Tibial nerve (tissue), 4 donors: ENCODE data around the gene UBA52. TPM values are rescaled to one million over a fixed set of nuclear protein-coding genes. Genes with fewer than 3 reads are reported as not detected.

Experiments
- DNase-seq, 2 donors: peaks; one replicate each; pipeline ENCODE4 v3.0.0-alpha.2; 2019; ENCODE audit warnings: low spot score in 2 of 2
- H3K27ac ChIP-seq, 4 donors: fragments of 200-600 bp; sonication (generic) in 3 of 4; one replicate each; pipeline ENCODE4 v1.5.1; 2017 to 2019; ENCODE audit warnings: mild to moderate bottlenecking in 1 of 4
- H3K27me3 ChIP-seq, 2 donors: fragments of 200-600 bp; sonication (generic) in 1 of 2; one replicate each; pipeline versions ENCODE4 v1.5.1 to v1.6.0; 2017 to 2019
- H3K36me3 ChIP-seq, 3 donors: fragments of 200-600 bp; sonication (generic); one replicate each; pipeline ENCODE4 v1.5.1; 2018 to 2019
- H3K4me1 ChIP-seq, 4 donors: fragments of 200-600 bp; sonication (generic) in 3 of 4; one replicate each; pipeline ENCODE4 v1.5.1; 2017 to 2019
- H3K4me3 ChIP-seq, 4 donors: fragments of 200-600 bp; sonication (generic) in 3 of 4; one replicate each; pipeline ENCODE4 v1.5.1; 2017 to 2019; ENCODE audit warnings: mild to moderate bottlenecking in 1 of 4, moderate library complexity in 1 of 4
- H3K9me3 ChIP-seq, 4 donors: fragments of 200-600 bp; sonication (generic) in 3 of 4; one replicate each; pipeline ENCODE4 v1.5.1; 2017 to 2019
- CTCF ChIP-seq, 5 experiments: fragments of 200-600 bp in 3 of 5; fragments of 450-650 bp in 2 of 5; sonication (generic) in 3 of 5; IDR thresholded peaks; one replicate each; pipeline ENCODE4 v1.5.1; 2016 to 2019; ENCODE audit warnings: antibody characterized with exemption in 5 of 5, mild to moderate bottlenecking in 3 of 5, moderate library complexity in 2 of 5
- EP300 ChIP-seq, 2 donors: sonication (generic); formaldehyde crosslinking; IDR thresholded peaks; one replicate each; pipeline ENCODE4 v1.6.1; 2017; ENCODE audit warnings: antibody characterized with exemption in 2 of 2, mild to moderate bottlenecking in 1 of 2
- POLR2A ChIP-seq, 2 donors: fragments of 450-650 bp; IDR thresholded peaks; one replicate each; pipeline ENCODE4 v1.6.1; 2017; ENCODE audit warnings: antibody characterized with exemption in 2 of 2, mild to moderate bottlenecking in 2 of 2, moderate library complexity in 2 of 2
- WGBS, 2 donors: methylation state at CpG; one replicate each; pipeline ENCODE4 v1.1.5; 2018; 5-methylcytosine and 5-hydroxymethylcytosine counted together
- total RNA-seq, 4 donors: library from RNA; depleted of rRNA; stranded (reverse); fragments of >200 nt; gene quantifications; one replicate each; pipeline ENCODE4 v1.1.0, GENCODE V29; 2016

UBA52 gene
- total RNA-seq, 4 donors from 2014 or later = 504 to 826 (median 521) TPM

GRCh38 chr19:18529782-18530181 is 41.9 kb upstream of the UBA52 start:
- Histone ChIP-seq H3K9me3 (no peaks in the 10 kb centered on the region), H3K27me3 (no peaks in the 10 kb centered on the region), H3K4me3 (no peak overlapping the region), H3K27ac (no peak overlapping the region), H3K36me3 (peaks cover 0 to 46% (median 6%) of the 10 kb centered on the region in 3 donors), H3K4me1 (no peaks in the 10 kb centered on the region)
- TF ChIP-seq POLR2A (IDR thresholded peaks at IDR 0.05) = no peak
- no peak for TF ChIP-seq CTCF (IDR thresholded peaks at IDR 0.05)
- TF ChIP-seq EP300 (IDR thresholded peaks at IDR 0.05) = no peak
- DNase-seq = no peak
- WGBS, 2 donors = 70 to 83% methylated on average over 7 of the region's 7 CpGs

DNA sequence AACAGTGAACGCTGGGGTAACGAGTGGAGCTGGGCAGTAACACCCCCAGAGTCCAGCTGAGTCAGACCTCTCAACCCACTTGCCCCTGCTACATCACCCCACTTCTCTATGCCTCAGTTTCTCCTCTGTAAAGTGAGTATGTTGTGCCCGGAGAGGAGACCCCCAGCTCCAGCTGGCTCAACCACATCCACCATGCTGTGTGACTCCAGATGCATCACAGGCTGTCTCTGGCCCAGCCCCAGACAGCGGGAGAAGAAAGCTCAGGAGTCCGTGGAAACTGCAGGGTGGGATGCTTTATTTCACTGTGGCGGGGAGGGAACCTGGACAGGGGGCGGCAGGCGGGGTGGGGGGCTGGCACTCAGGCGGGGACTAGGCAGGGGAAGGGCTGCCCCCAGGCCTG is 40.2 kb upstream of the UBA52 start:
- no peaks in the 10 kb centered on the region for H3K27me3 ChIP-seq
- DNase-seq = no peak
- H3K9me3 ChIP-seq = no peaks in the 10 kb centered on the region
- peaks cover under 1 to 63% (median 6%) of the 10 kb centered on the region in 3 donors for H3K36me3 ChIP-seq
- WGBS, 2 donors = 86 to 91% methylated on average over 9 of the region's 9 CpGs
- no peak overlapping the region for H3K4me3 ChIP-seq
- H3K27ac ChIP-seq = no peak overlapping the region
- H3K4me1 ChIP-seq = no peaks in the 10 kb centered on the region
- TF ChIP-seq EP300 (IDR thresholded peaks at IDR 0.05) = no peak
- no peak for TF ChIP-seq POLR2A (IDR thresholded peaks at IDR 0.05)

GRCh38 chr19:18532168-18532890 is 39.3 kb upstream of the UBA52 start:
- TF ChIP-seq CTCF (IDR thresholded peaks at IDR 0.05) (no peak), EP300 (IDR thresholded peaks at IDR 0.05) (no peak), POLR2A (IDR thresholded peaks at IDR 0.05) (no peak)
- H3K36me3 ChIP-seq = peaks cover 2 to 72% (median 8%) of the 10 kb centered on the region in 3 donors
- H3K9me3 ChIP-seq = no peaks in the 10 kb centered on the region
- no peak overlapping the region for H3K4me3 ChIP-seq
- DNase-seq = no peak
- no peaks in the 10 kb centered on the region for H3K4me1 ChIP-seq
- no peak overlapping the region for H3K27ac ChIP-seq
- no peaks in the 10 kb centered on the region for H3K27me3 ChIP-seq
- 94 to 96% methylated on average over 22 of the region's 22 CpGs for WGBS, 2 donors

GRCh38 chr19:18533058-18533457 is 38.6 kb upstream of the UBA52 start:
- H3K4me3 ChIP-seq = no peak overlapping the region
- DNase-seq = no peak
- H3K27ac ChIP-seq = no peak overlapping the region
- peaks cover 2 to 79% (median 12%) of the 10 kb centered on the region in 3 donors for H3K36me3 ChIP-seq
- 89 to 92% methylated on average over 4 of the region's 4 CpGs for WGBS, 2 donors
- no peak for TF ChIP-seq EP300 (IDR thresholded peaks at IDR 0.05)
- TF ChIP-seq CTCF (IDR thresholded peaks at IDR 0.05) = no peak
- no peak for TF ChIP-seq POLR2A (IDR thresholded peaks at IDR 0.05)
- H3K4me1 ChIP-seq = no peaks in the 10 kb centered on the region
- H3K27me3 ChIP-seq = no peaks in the 10 kb centered on the region
- H3K9me3 ChIP-seq = no peaks in the 10 kb centered on the region

GRCh38 chr19:18536475-18536874 is 35.2 kb upstream of the UBA52 start:
- DNase-seq = no peak
- H3K36me3 ChIP-seq = peaks cover 2 to 100% (median 17%) of the 10 kb centered on the region in 3 donors
- TF ChIP-seq POLR2A (IDR thresholded peaks at IDR 0.05) (no peak), CTCF (IDR thresholded peaks at IDR 0.05) (no peak)
- H3K9me3 ChIP-seq = no peaks in the 10 kb centered on the region
- 96 to 97% methylated on average over 10 of the region's 10 CpGs for WGBS, 2 donors
- H3K4me3 ChIP-seq = no peak overlapping the region
- no peaks in the 10 kb centered on the region for H3K27me3 ChIP-seq
- no peak overlapping the region for H3K27ac ChIP-seq
- peaks cover 0 to 4% (median under 1%) of the 10 kb centered on the region in 4 donors for H3K4me1 ChIP-seq
